GM18873 (cell line): ENCODE results near the gene TEN1.
A peak's percentile ranks its signal among the peaks of the same experiment; 100 is the strongest.
"Not testable (repeated sequence)": the region's sequence is repeated elsewhere in the genome, so short reads cannot be mapped to it uniquely, and the experiment has no call there.

Experiments
- ATAC-seq: cut with Tn5 transposase; IDR thresholded peaks from one replicate; pipeline ENCODE4 v1.9.1; 2021; ENCODE audit warnings: mild to moderate bottlenecking, moderate library complexity, moderate number of reproducible peaks; ENCODE audit not compliant: unreplicated experiment, low FRiP score

TEN1 gene, protein sequence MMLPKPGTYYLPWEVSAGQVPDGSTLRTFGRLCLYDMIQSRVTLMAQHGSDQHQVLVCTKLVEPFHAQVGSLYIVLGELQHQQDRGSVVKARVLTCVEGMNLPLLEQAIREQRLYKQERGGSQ

DNA sequence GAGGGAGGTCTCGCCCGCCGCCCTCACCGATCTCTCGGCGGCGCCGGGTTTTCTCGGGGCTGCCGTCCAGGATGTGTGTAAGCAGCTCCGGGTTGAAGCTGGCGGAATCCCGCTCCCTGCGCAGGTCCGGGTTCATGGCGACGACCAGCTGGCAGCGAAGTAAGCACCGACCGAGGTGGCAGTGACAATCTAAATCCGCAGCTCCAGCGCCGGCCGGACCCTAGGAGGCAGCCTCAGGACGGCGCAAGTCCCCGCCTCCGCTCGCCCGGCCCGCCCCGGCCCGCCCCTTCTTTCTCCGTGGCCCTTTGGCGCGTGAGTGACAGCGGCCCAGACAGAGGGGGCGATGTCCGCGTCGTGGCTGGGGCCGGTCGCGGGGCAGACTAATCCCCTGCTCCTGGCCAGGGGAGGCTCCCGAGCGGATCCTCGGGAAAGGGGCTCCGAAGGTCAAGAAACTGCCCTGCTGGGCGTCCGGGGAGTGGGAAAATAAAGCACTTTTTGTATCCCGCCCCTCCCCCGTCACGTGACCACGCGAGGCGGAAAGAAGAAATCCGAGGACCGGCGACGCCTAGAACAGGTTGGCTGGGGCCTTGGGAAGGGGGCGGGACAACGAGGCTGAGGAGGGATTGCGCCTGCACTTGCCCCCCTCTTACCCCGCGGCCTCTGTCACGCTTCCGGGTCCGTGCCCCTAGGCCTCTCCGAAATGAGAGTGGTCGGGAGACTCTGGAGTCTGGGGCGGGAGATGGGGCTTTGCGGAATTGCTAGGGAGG, at the start of gene TEN1, which contains the start of gene ACOX1:
Gene TEN1, plus strand, starts transcription at position 303 of the 767 bp plus-strand sequence. CDS start 6,953 bp downstream, outside the sequence.
Gene ACOX1, minus strand, starts transcription at position 229 of the 767 bp plus-strand sequence. Its CDS starts 93 bp downstream, at position 136.
- peak; percentile 80 for ATAC-seq

DNA sequence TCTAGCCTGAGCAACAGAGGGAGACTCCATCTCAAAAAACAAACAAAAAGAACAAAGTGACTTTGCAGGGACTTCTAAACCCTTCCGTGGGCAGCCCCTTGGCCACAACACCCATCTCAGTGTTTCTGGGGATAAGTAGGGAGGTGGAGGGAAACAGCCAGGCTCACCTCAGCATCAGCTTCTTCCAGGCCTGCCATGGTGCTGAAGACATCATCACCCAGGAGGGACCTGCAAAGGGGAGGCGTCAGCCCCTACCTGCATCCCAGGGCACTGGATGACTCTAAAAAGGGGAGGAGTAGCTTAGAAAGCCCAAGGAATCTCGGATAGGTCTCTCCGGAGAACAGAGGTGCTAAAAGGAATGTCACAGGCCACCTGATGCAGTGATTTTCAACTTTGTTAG, 48.0 kb upstream of the TEN1 start:
- ATAC-seq: no peak

DNA sequence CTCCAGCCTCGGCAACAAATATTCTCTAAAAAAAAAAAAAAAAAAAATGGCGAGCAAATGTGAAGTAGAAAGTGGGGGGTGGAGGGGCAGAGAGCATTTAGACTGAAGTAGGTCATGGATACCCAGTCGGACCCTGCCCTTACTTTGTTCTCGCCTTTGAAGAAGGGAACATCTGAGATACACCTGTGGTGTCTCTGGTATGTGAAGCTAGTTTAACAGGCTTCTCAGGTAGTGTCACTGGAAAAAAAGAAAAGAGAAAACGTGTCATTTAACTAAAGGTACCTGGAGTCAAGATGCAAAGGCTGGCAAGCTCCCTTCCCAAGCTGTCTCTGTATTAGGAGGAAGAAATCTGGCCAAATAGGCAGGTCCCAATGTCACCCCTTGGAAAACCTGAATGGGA, 46.2 kb upstream of the TEN1 start:
- ATAC-seq: no peak

DNA sequence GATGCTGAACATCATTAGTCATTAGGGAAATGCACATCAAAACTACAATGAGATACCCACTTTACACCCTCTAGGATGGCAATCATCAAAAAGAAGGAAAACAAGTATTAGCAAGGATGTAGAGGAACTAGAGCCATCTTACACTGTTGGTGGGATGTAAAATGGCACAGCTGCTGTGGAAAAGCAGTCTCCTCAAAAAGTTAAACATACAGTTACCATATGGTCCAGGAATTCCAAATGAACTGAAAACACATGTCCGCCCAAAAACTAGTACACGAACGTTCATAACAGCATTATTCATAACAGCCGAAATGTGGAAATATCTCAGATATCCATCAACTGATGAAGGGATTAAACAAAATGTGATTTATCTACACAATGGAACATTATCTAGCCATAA, 45.2 kb upstream of the TEN1 start:
- ATAC-seq: no peak

DNA sequence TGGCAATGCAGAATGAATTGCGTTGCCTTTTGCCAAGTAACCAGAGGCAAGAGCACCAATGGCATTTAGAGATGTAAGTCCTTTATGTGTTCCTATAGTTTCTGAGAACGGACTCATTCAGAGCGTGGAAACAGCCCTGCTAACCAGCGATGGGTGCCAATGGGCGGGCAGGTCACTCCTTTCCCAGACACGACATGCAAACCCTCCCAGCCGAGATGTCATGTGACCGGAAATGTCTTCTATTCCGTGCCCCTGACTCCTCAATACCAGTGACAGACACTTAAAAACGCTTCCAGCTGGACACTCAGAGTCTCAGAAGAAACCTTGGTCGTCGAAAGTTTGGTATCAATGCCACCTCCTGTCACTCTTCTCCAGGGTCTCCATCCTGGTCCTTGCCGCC, 41.4 kb upstream of the TEN1 start:
- ATAC-seq: no peak

DNA sequence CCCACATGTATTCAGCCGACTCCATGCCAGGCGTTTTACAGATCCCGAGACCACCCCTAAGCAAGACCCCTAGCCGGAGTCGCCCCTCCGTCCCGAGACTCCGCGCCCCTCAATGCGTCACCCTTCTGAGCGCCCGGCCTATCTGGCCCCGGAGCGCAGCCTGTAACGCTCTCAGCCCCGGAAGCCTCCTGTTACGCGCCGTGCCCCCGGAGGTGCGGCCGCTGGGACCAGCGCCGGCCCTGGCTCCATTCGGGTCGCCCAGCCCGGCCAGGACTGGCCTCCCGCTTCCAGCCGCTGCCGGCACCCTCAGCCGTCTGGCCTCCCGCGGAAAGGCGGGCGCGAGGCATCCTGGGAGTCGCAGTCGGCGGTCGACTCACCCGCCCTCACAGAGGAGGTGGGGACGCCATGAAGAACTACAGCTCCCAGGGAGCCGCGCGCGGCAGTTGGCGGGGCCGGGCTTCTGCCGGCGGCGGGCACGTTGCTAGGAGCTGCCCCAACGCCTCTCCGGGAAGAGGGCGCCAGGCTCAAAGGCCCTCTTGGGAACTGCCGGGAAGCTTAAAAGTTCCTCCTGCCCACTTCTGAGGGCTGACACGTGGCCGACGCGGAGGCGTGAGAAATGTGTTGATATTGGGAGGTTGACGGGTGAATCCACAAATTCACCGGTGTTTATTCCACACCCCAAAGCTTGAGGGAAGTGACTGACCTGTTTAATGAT, 38.2 kb upstream of the TEN1 start, which contains the start of gene FBF1:
Gene FBF1, minus strand, starts transcription at position 316 of the 715 bp plus-strand sequence. CDS start 2,893 bp downstream, outside the sequence.
- peak; percentile 66 for ATAC-seq

DNA sequence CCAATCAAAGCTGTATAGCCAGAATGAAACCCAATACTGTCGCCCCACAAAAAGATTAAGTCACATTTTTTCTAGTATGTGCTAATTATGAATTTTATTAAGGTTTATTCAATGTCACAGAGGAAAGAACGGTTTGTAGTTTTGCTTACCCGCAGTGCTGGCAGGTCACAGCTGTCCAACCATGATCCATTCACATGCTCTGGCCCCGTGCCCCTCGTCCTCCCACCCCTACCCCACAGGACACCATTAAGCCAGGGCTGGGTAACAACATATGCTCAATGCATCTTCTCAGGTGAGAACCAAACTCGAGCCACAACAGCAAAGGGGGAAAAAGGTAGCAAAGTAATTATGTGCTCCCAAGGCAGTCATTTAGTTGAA, 37.6 kb upstream of the TEN1 start:
- ATAC-seq: no peak

DNA sequence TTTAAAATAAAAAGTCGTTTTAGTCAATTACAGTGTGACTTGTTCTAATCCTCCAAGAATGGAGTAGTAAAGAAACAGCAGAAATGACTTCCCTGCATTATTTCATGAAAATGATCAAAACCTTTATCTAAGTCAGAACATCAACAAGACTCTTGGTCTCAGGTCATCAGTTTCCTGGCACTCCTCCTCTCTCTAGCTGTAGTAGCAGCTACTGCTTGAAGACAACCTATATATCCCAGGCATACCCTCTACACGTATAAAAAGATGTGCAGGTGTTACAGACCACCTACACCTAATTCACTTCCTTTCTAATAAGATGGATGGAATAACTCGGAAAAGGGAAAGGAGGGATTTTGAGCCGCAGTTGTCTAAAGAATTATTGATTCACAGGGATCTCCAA, 36.6 kb upstream of the TEN1 start:
- no peak for ATAC-seq

DNA sequence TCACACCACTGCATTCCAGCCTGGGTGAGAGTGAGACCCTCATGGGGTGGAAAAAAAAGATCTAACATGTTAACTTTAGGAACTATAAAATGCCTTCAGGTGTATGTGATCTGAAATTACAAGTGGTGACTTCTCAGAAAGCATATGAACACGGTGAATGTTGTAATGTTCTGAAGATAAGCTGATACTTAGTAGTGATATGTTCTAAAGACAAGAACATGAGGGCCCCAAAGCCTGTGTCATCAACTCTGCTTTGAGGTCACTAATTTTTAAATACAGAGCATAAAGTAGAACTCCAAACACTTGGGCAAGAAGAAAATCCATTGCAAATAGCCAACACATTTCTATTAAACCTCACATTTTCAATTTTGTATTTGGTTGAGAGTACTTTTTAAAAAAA, 35.5 kb upstream of the TEN1 start:
- no peak for ATAC-seq

DNA sequence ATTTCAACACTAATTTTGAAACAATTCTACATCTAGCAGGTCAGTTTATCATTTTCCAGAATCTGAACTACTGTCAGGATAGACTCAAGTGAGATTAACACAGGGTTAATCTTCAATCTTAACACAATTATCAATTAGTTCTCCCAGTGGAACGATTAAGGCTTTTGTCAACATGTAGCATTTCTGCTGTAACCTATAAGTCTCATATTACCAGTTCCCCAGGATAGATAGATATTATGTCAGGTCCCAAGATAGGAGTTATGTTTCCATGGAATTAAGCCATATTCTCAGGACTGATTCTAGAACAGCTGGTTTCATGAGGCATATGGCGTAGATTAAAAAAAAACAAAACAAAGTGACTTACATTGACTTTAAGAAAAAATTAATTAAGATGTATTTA, 33.8 kb upstream of the TEN1 start:
- ATAC-seq: no peak

DNA sequence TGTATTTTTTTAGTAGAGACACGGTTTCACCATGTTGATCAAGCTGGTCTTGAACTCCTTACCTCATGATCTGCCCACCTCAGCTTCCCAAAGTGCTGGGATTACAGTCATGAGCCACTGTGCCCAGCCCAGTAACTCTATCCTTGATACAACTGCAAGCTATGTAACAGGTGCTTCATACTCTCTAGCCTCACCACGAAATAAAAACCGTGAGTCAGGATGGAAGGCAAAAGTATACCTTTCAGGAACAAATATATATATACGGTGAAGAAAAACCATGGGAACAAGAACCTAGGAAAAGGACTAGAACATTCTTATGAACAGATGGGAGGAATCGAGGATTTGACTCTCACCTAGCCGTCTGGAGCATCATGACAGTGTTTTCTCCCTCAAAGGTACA, 28.6 kb upstream of the TEN1 start:
- no peak for ATAC-seq

DNA sequence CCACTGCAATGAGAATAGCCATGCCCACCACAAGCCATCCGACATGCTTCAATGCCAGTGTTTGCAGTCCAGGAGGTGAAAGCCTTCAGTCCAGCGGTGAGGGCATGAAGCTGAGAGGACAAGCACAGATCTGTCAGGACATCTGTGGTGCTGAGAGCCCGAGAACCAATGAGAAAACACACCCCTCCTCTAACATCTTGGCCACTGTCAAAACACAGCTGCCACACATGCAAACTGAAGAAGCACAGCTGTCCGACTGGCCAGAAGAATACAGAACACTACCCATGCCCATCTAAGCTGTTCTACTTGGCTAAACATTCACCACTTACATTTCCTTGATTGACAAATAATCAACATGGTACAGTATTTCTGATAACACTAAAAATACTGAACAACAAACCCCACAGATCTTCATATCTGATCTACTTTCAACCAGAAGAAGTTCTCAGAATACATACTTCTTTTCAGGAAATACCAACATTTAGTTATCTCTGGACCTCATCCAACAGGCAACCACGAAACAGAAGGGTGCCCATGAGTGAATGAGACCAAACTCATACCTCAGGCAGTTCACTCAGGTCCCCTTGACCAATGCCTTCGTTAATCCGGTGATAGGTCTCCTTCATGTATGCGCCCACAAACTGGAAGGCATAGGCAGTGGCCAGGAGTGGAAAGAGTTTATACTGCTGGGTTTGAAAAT, 28.0 kb upstream of the TEN1 start:
- ATAC-seq: no peak

DNA sequence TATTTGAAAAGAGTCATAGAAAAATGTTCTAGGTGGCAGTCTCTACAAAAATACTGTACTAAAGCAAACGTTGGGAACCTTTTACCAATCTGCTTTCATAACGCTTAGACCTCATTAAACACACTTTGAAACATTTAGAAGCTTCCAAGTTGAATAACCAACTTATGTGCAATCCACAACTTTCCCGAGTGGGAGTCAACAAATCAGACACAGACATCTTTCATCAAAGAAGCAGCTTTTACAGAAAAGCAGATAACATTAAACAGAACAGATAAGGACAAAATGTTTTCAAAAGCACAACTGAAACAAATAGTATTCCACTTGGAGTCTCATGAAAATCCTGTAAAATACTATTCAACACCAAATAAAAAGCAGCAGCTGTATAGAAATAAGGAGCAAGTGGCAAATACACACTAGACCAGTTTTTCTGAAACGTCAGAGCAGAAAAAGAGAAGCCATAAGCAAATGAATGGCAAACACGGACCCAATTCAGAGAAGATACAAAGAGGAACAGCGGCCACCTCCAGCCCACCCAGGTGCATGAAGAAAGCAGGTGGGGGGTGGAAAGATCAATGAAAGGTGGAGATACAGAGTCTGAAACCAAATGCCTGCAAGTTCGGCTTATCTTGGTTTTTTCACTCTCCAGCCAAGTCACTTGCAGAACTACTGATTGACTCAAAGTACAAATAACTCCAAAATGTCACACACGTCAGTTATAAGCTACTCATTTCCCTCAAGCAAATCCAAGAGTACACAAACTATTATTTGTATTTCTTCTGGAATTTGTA, 19.8 kb upstream of the TEN1 start:
- no peak for ATAC-seq

DNA sequence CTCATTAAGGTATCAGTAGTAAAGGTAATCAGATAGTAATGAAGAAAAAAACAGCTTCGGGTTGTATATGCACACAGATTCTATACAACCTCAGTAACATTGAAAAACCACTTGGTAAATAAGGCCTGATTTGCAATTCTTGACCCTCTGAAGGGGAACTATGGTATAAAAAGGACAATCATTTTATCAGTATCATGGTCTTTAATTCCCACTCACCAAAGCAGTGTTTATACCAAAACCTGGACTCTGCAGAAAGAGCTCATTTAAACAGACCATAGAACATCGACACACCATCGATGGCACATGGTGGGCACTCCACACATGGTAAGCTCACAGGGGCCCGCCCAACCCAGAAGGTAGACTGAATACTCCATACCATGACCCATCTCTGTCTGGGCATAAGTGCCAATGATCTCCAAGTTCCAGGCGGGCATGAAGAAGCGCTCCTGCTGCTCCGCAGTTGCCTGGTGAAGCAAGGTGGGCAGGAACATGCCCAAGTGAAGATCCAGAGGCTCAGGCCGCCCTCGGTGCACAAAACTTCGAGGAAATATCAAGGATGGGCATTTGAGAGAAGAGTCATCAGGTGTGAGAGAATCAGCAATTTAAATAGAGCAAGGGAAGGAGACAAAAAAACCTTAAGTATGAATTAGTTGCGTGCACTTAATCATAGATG, 19.1 kb upstream of the TEN1 start:
- no peak for ATAC-seq

DNA sequence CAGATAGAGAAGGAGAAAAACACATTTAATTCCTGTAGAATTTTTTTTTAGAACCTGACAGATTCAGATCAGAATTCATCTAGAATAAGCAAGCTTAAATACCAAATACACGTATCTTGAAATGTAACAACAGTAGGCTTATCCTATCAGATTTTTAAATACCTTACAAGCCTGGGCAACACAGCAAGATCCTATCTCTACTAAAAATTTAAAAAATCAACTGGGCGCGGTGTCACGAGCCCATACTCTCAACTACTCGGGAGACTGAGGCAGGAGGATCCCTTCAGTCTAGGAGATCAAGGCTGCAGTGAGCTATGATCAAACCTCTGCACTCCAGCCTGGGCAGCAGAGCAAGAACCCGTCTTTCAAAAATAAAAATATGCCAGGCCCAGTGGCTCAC, 13.6 kb upstream of the TEN1 start:
- no peak for ATAC-seq

DNA sequence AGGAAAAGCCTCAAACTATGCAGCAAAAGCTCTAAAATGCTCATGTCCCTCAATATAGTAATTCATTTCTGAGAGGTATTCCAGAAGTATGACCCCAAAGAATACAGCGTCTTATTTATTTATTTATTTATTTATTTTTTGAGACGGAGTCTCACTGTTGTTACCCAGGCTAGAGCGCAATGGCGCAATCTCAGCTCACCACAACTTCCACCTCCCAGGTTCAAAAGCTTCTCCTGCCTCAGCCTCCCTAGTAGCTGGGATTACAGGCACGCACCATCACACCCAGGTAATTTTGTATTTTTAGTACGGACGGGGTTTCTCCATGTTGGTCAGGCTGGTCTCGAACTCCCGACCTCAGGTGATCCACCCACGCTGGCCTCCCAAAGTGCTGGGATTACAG, 10.0 kb upstream of the TEN1 start:
- not testable (repeated sequence) for ATAC-seq

DNA sequence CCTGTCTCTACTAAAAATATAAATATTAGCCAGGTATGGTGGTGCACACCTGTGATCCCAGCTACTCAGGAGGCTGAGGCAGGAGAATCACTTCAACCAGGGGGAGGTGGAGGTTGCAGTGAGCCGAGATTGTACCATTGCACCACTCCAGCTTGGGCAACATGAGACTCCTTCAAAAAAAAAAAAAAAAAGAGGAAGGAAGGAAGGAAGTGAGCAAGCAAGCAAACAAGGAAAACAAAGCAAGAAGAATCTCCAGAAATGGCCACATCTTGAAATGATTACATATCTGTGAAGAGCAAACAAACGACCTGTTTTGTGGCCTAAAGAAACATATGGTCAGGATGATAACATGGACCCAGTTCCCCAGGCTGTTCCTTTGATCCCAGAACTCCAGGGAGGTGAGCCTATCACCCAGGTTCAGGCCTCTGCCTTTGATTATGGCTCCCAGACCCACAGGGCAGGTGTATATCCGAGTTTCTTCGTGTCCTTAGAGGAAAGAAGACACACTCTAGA, 9.0 kb upstream of the TEN1 start:
- ATAC-seq: no peak

DNA sequence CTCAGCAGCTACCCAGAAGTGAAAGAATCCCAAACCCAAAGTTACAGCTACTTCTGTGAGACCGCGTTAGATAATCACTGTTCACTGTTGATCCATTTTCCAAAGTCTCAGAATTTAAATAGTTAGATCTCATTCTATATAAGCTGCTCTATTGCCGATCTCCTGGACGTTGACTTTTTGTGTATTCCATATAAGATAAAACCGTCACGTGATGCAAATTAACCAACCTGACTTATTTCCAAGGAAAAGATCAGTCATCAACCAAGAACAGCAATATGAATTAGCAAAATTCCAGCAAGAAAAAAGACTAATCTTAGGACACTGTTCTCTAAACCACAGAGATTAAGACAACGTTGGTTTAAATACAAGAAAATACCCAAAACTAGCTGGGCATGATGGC, 8.4 kb upstream of the TEN1 start:
- no peak for ATAC-seq

DNA sequence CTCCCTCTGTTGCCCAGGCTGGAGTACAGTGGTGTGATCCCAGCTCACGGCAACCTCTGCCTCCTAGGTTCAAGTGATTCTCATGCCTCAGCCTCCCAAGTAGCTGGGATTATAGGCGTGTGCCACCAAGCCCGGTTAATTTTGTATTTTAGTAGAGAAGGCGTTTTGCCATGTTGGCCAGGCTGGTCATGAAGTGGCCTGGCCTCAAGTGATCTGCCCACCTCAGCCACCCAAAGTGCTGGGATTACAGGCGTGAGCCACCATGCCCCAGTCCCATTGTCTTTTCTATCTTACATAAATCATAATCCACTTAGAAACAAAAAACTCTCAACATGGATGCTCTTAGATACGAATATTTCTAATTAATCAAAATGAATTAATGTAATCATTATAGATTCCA, 3.9 kb upstream of the TEN1 start:
- ATAC-seq: not testable (repeated sequence)
